Uterus (tissue), 2 donors: ENCODE results near the gene ITGAD.

Experiments
- CTCF ChIP-seq, 4 experiments: fragments of 200-600 bp in 2 of 4; fragments of 450-650 bp in 2 of 4; sonication (generic) in 2 of 4; IDR thresholded peaks; one replicate each; pipeline ENCODE4 v1.5.1; 2016 to 2019; ENCODE audit warnings: antibody characterized with exemption in 4 of 4, mild to moderate bottlenecking in 2 of 4, moderate library complexity in 1 of 4
- POLR2A ChIP-seq, 2 donors: fragments of 450-650 bp; IDR thresholded peaks; one replicate each; pipeline ENCODE4 v1.6.1; 2016; ENCODE audit warnings: antibody characterized with exemption in 2 of 2, mild to moderate bottlenecking in 1 of 2, moderate library complexity in 1 of 2

DNA sequence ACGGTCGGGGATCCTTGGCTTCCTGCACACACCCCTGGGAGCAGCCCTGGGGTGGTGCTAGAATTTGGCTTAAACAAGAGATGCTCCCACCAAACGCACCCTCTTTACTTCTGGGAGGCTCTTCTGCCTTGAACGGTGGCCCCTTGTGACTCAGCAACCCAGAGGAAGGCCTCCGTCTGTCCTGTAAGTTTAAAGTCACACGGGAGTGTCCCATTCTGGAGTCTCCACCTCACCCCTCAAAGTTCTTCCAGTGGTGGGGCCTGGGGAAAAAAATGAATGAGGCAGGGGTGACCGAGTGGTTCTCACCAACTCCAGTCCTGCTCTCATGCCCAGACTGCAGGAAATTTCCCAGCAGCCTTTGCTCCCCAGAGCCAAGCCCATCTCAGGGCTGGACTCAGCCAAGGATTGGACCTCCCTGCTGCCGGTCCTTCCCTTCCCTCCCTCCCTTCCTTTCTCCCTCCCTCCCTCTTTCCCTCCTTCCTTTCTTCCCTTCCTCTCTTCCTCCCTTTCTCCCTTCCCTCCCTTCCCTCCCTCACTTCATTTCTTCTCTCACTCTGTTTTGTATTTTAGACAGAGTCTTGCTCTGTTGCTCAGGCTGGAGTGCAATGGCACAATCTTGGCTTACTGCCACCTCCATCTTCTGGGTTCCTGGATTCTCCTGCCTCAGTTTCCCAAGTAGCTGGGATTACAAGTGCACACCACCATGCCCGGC is 11.4 kb downstream of the ITGAD start:
- TF ChIP-seq CTCF (IDR thresholded peaks at IDR 0.05) (no peak), POLR2A (IDR thresholded peaks at IDR 0.05) (no peak)
